Endothelial cell of umbilical vein (primary cell): ENCODE results near the gene ATXN7L1. TPM values are rescaled to one million over a fixed set of nuclear protein-coding genes. Genes with fewer than 3 reads are reported as not detected.

ENCODE experiments used
- BruUV-seq: library from RNA; stranded (reverse); fragments of 400-500 nt; replicated peaks from 2 replicates; lab custom pipeline; 2021; lab: Mats Ljungman, UMichigan
- CTCF ChIA-PET: fragments of 300-600, 350-600 bp; sonication (Branson Sonifier 250); formaldehyde crosslinking; loops from one replicate; lab custom pipeline; 2021; ENCODE audit warnings: antibody characterized with exemption, inconsistent platforms; lab: Charles Lee
- POLR2A ChIA-PET: fragments of 300-600, 350-600 bp; sonication (Branson Sonifier 250); formaldehyde crosslinking; loops from one replicate; lab custom pipeline; 2021; ENCODE audit warnings: antibody characterized with exemption, inconsistent platforms; lab: Charles Lee
- DNase-seq: peaks from one replicate; pipeline ENCODE4 v3.0.0-alpha.2; 2011; ENCODE audit warnings: low read depth, low spot score
- FAIRE-seq: peaks from 2 replicates; lab custom pipeline; 2011; peaks lifted over from hg19 to GRCh38; lab: Jason Lieb, UNC
- H2AFZ ChIP-seq: 2 replicates; pipeline ENCODE4 v1.6.0; 2012; ENCODE audit warnings: low read depth, low read length, control low read depth, inconsistent platforms
- H3K27ac ChIP-seq: 2 replicates; pipeline ENCODE4 v1.5.1; 2011; ENCODE audit warnings: low read depth, mild to moderate bottlenecking, control low read depth, low read length, moderate library complexity; ENCODE audit not compliant: insufficient read depth
- H3K27me3 ChIP-seq, 2 experiments: 2 replicates each; pipeline versions ENCODE4 v1.6.0 to v1.6.1; 2011; ENCODE audit warnings: low read length in 2 of 2, mixed read lengths in 1 of 2; ENCODE audit not compliant: control insufficient read depth in 2 of 2, insufficient read depth in 2 of 2
- H3K36me3 ChIP-seq, 2 experiments: 2 replicates in 1 of 2; 3 replicates in 1 of 2; pipeline ENCODE4 v1.5.1; 2011; ENCODE audit warnings: low read length in 2 of 2, mild to moderate bottlenecking in 1 of 2, moderate library complexity in 1 of 2; ENCODE audit not compliant: control insufficient read depth in 2 of 2, insufficient read depth in 2 of 2; ENCODE audit errors: extremely low read depth in 1 of 2
- H3K4me1 ChIP-seq: 3 replicates; pipeline ENCODE4 v1.5.1; 2011; ENCODE audit warnings: mild to moderate bottlenecking, low read length; ENCODE audit not compliant: control insufficient read depth, insufficient read depth; ENCODE audit errors: extremely low read depth
- H3K4me2 ChIP-seq: 2 replicates; pipeline ENCODE4 v1.6.1; 2011; ENCODE audit warnings: low read length, control low read depth, mixed read lengths; ENCODE audit not compliant: insufficient read depth
- H3K4me3 ChIP-seq, 3 experiments: fragments of 200-600 bp in 1 of 3; sonication (generic), shearing (Covaris generic) in 1 of 3; replicated peaks in 1 of 3; 2 replicates each; pipeline ENCODE4 v1.5.1; 2011 to 2016; ENCODE audit warnings: control low read depth in 3 of 3, low read length in 3 of 3, mild to moderate bottlenecking in 2 of 3, inconsistent platforms in 1 of 3, low read depth in 1 of 3, moderate library complexity in 1 of 3; ENCODE audit not compliant: insufficient read depth in 1 of 3
- H3K79me2 ChIP-seq: 2 replicates; pipeline ENCODE4 v1.6.0; 2012; ENCODE audit warnings: low read length, inconsistent platforms; ENCODE audit not compliant: control insufficient read depth, insufficient read depth
- H3K9ac ChIP-seq: replicated peaks from 2 replicates; pipeline ENCODE3; 2011; ENCODE audit warnings: low read length, control low read depth; ENCODE audit not compliant: insufficient read depth; ENCODE audit errors: extremely low read depth
- H3K9me1 ChIP-seq: replicated peaks from 3 replicates; pipeline ENCODE4 v1.6.0; 2011; ENCODE audit warnings: mild to moderate bottlenecking, low read length; ENCODE audit not compliant: control insufficient read depth, insufficient read depth; ENCODE audit errors: extremely low read depth
- H3K9me3 ChIP-seq: replicated peaks from 2 replicates; pipeline ENCODE4 v1.5.1; 2012; ENCODE audit warnings: low read length, inconsistent platforms; ENCODE audit not compliant: control insufficient read depth, insufficient read depth
- H4K20me1 ChIP-seq: replicated peaks from 2 replicates; pipeline ENCODE3; 2011; ENCODE audit warnings: mild to moderate bottlenecking, low read length; ENCODE audit not compliant: control insufficient read depth, insufficient read depth; ENCODE audit errors: extremely low read depth
- EZH2 ChIP-seq: IDR thresholded peaks from 2 replicates; pipeline ENCODE4 v1.6.1; 2012; ENCODE audit warnings: borderline replicate concordance, low read depth, mild to moderate bottlenecking, moderate library complexity, low read length, inconsistent platforms; ENCODE audit not compliant: severe bottlenecking
- FOS ChIP-seq: IDR thresholded peaks from 2 replicates; pipeline ENCODE4 v1.6.1; 2011; ENCODE audit warnings: mild to moderate bottlenecking, low read length, moderate library complexity, borderline replicate concordance; ENCODE audit not compliant: insufficient read depth
- GATA2 ChIP-seq: IDR thresholded peaks from 2 replicates; pipeline ENCODE4 v1.7.0; 2011; ENCODE audit warnings: low read depth, mild to moderate bottlenecking, moderate library complexity, mixed read lengths, low read length; ENCODE audit not compliant: insufficient read length, insufficient read depth
- POLR2A ChIP-seq: IDR thresholded peaks from 2 replicates; pipeline ENCODE4 v1.6.1; 2012; ENCODE audit warnings: low read depth, mild to moderate bottlenecking, control low read depth, low read length
- POLR2AphosphoS5 ChIP-seq: IDR thresholded peaks from 2 replicates; pipeline ENCODE4 v1.6.1; 2012; ENCODE audit warnings: low read depth, mild to moderate bottlenecking, control low read depth, low read length, moderate library complexity; ENCODE audit not compliant: insufficient read depth
- dilution Hi-C: fragments of 300-500 bp; cut with MboI; formaldehyde crosslinking; loops from one replicate; pipeline ENCODE4 v1.15.0; 2019; ENCODE audit warnings: low sequenced_read_pairs; ENCODE audit not compliant: extremely low pct_ligation_motif_present
- intact Hi-C: fragments of 100-400 bp; cut with micrococcal nuclease; formaldehyde crosslinking; loops from one replicate; pipeline ENCODE4 v1.10.0; 2022
- polyA plus RNA-seq, 4 experiments: library from polyadenylated mRNA; depleted of rRNA in 3 of 4; stranded (reverse) in 3 of 4; unstranded in 1 of 4; fragments of >200 nt; gene quantifications; 2 replicates each; pipeline versions ENCODE4 v1.2.1 to v1.2.3, GENCODE V29; 2011 to 2012; ENCODE audit warnings: missing spikeins in 1 of 4
- total RNA-seq: library from RNA; stranded (reverse); gene quantifications from 2 replicates; pipeline ENCODE4 v1.2.3, GENCODE V29; 2021
- TF ChIP-seq, protein P1 (sequence below): IDR thresholded peaks from 2 replicates; pipeline ENCODE4 v1.6.1; 2011; ENCODE audit not compliant: insufficient read depth, insufficient read length
- TF ChIP-seq, protein P2 (sequence below), 2 donors: IDR thresholded peaks; 1 replicate in 1 of 2; 2 replicates in 1 of 2; pipeline ENCODE4 v1.5.1; 2011; ENCODE audit warnings: low read length in 2 of 2, mild to moderate bottlenecking in 2 of 2, moderate library complexity in 2 of 2, control low read depth in 1 of 2, inconsistent platforms in 1 of 2, low read depth in 1 of 2; ENCODE audit not compliant: insufficient read depth in 1 of 2; ENCODE audit errors: extremely low read depth in 1 of 2

The ATXN7L1 gene
- total and polyA plus RNA-seq, 2 donors (not counting 3 experiments of a cell fraction or from before 2014, with no cell fraction given), result 4.6 to 15.6 TPM

DNA sequence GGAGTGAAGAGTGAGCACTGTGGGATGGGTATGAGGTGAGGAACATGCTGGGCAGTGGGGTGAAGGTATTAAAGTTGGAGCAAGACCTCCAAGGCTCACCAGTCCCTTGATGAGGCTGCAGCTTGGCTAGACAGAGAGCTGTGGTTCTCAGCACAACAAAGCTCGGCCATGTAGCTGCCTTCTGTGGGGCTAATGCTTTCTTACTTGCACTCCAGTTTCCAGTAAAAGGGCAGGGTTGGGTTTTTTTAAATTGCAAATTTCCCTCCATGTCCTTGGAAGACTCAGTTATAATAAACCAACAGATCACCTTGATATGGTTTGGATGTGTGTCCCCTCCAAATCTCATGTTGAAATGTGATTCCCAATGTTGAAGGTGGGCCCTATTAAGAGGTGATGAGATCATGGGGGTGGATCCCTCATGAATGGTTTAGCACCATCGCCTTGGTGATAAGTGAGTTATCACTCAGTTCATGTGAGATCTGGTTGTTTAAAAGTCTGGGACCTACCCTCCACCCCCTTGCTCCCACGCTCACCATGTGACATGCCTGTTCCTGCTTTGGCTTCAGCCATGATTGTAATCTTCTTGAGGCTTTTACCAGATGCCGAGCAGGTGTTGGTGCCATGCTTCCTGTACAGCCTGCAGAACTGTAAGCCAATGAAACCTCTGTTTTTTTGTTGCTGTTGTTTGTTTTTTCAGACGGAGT, 55.9 kb downstream of the ATXN7L1 start:
- dilution Hi-C loops, result no loop called here
- Histone ChIP-seq H4K20me1 (no peaks in the 10 kb centered on the region), H3K27me3 (no peaks in the 10 kb centered on the region), H3K4me2 (no peak overlapping the region), H3K9ac (no peak overlapping the region), H3K4me3 (no peak overlapping the region), H3K4me1 (peaks cover 2% of the 10 kb centered on the region), H3K79me2 (no peaks in the 10 kb centered on the region), H3K36me3 (no peaks in the 10 kb centered on the region), H3K9me3 (no peaks in the 10 kb centered on the region), H3K27ac (no peak overlapping the region), H3K9me1 (no peaks in the 10 kb centered on the region), H2AFZ (no peak overlapping the region)
- ChIA-PET POLR2A (no interaction called here), CTCF (interaction anchor here (1.2 to 1.5 kb wide), 2 partner anchors 9 to 13 kb away, joined by 3 to 4 read pairs; no protein-coding TSS in a partner anchor)
- no TSS peak for BruUV-seq
- intact Hi-C loops, result no loop called here
- FAIRE-seq (no peak), DNase-seq (no peak)
- TF ChIP-seq POLR2A (no peak), GATA2 (no peak), FOS (no peak)

DNA sequence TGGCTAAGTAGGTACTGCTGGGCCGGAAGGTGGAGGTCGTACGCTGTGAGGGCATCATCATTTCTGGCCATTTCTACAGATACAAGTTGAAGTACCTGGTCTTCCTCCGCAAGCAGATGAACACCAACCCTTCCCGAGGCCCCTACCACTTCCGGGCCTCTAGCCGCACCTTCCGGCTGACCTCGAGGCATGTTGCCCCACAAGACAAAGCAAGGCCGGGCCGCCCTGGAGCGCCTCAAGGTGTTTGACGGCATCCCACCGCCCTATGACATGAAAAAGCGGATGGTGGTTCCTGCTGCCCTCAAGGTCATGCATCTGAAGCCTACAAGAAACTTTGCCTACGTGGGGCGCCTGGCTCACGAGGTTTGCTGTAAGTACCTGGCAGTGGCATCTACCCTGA, 56.8 kb downstream of the ATXN7L1 start:
- intact Hi-C loops (no loop called here), dilution Hi-C loops (no loop called here)
- FAIRE-seq (no peak), DNase-seq (no peak)
- no peak overlapping the region for H3K4me2 ChIP-seq
- no peaks in the 10 kb centered on the region for H3K27me3 ChIP-seq
- H3K36me3 ChIP-seq, result no peaks in the 10 kb centered on the region
- ChIA-PET CTCF (interaction anchor here (1.2 to 1.5 kb wide), 2 partner anchors 10 to 13 kb away, joined by 3 to 4 read pairs; no protein-coding TSS in a partner anchor), POLR2A (no interaction called here)
- H3K9me3 ChIP-seq, result no peaks in the 10 kb centered on the region
- H3K4me1 ChIP-seq, result peaks cover 3% of the 10 kb centered on the region
- H4K20me1 ChIP-seq, result no peaks in the 10 kb centered on the region
- no TSS peak for BruUV-seq
- no peak overlapping the region for H3K9ac ChIP-seq
- H2AFZ ChIP-seq, result no peak overlapping the region
- H3K9me1 ChIP-seq, result no peaks in the 10 kb centered on the region
- no peak for TF ChIP-seq GATA2
- TF ChIP-seq, protein P1, sequence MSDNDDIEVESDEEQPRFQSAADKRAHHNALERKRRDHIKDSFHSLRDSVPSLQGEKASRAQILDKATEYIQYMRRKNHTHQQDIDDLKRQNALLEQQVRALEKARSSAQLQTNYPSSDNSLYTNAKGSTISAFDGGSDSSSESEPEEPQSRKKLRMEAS, result no peak
- TF ChIP-seq EZH2, result no peak
- TF ChIP-seq, protein P2, sequence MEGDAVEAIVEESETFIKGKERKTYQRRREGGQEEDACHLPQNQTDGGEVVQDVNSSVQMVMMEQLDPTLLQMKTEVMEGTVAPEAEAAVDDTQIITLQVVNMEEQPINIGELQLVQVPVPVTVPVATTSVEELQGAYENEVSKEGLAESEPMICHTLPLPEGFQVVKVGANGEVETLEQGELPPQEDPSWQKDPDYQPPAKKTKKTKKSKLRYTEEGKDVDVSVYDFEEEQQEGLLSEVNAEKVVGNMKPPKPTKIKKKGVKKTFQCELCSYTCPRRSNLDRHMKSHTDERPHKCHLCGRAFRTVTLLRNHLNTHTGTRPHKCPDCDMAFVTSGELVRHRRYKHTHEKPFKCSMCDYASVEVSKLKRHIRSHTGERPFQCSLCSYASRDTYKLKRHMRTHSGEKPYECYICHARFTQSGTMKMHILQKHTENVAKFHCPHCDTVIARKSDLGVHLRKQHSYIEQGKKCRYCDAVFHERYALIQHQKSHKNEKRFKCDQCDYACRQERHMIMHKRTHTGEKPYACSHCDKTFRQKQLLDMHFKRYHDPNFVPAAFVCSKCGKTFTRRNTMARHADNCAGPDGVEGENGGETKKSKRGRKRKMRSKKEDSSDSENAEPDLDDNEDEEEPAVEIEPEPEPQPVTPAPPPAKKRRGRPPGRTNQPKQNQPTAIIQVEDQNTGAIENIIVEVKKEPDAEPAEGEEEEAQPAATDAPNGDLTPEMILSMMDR (IDR thresholded peaks at IDR 0.05; ENCODE audit: extremely low read depth in 1 of 2, insufficient read depth in 1 of 2, low read depth in 1 of 2, low read length in 2 of 2), result no peak
- no peak for TF ChIP-seq POLR2AphosphoS5
- no peak overlapping the region for H3K4me3 ChIP-seq
- no peaks in the 10 kb centered on the region for H3K79me2 ChIP-seq
- no peak overlapping the region for H3K27ac ChIP-seq
